GM12878 (cell line): ENCODE measurements around the gene CCL25. TPM values are rescaled to one million over a fixed set of nuclear protein-coding genes. Genes with fewer than 3 reads are reported as not detected.

Source experiments
- ATAC-seq: fragments of 200-7000 bp; cut with Tn5 transposase; 3 replicates; pipeline ENCODE4 v1.9.1; 2020; ENCODE audit warnings: mild to moderate bottlenecking, moderate library complexity
- BruUV-seq: library from RNA; stranded (reverse); fragments of 400-500 nt; replicated peaks from 2 replicates; lab custom pipeline; 2021; lab: Mats Ljungman, UMichigan
- CTCF ChIA-PET: fragments of 300-600 bp; sonication (Branson Sonifier 250); formaldehyde crosslinking; extraction: SDS; loops from one replicate; lab custom pipeline; 2021; ENCODE audit warnings: inconsistent platforms; lab: Yijun Ruan, JAX
- POLR2A ChIA-PET: fragments of 350-600 bp; formaldehyde crosslinking; extraction: SDS; loops from one replicate; lab custom pipeline; 2021; ENCODE audit warnings: inconsistent platforms; lab: Charles Lee
- RAD21 ChIA-PET: fragments of 300-600 bp; sonication (Branson Sonifier 250); formaldehyde crosslinking; loops from one replicate; lab custom pipeline; 2023; ENCODE audit warnings: antibody characterized with exemption; ENCODE audit not compliant: unreplicated experiment; lab: Charles Lee
- SMC1A ChIA-PET: fragments of 300-600 bp; sonication (Branson Sonifier 250); formaldehyde crosslinking; loops from one replicate; lab custom pipeline; 2023; ENCODE audit not compliant: unreplicated experiment, uncharacterized antibody; lab: Charles Lee
- DNase-seq: peaks from one replicate; pipeline ENCODE4 v3.0.0-alpha.2; 2011; ENCODE audit warnings: low read depth, low spot score
- FAIRE-seq: peaks from 3 replicates; lab custom pipeline; 2011; peaks lifted over from hg19 to GRCh38; lab: Jason Lieb, UNC
- H2AFZ ChIP-seq: 2 replicates; pipeline ENCODE4 v1.6.0; 2011; ENCODE audit warnings: low read depth, low read length, control low read depth; ENCODE audit not compliant: control insufficient read depth
- H3K27ac ChIP-seq: 2 replicates; pipeline ENCODE4 v1.5.1; 2011; ENCODE audit warnings: control low read depth; ENCODE audit not compliant: control insufficient read depth, insufficient read depth
- H3K27me3 ChIP-seq, 2 experiments: replicated peaks in 1 of 2; 2 replicates each; pipeline versions ENCODE4 v1.6.0 to v1.6.1; 2011; ENCODE audit warnings: low read length in 1 of 2; ENCODE audit not compliant: control insufficient read depth in 2 of 2, insufficient read depth in 2 of 2
- H3K36me3 ChIP-seq, 2 experiments: 2 replicates each; pipeline ENCODE4 v1.5.1; 2011; ENCODE audit warnings: low read length in 1 of 2; ENCODE audit not compliant: control insufficient read depth in 2 of 2, insufficient read depth in 2 of 2
- H3K4me1 ChIP-seq: 2 replicates; pipeline ENCODE4 v1.6.1; 2011; ENCODE audit warnings: mild to moderate bottlenecking, low read length, moderate library complexity, mixed read lengths; ENCODE audit not compliant: control insufficient read depth, insufficient read depth
- H3K4me2 ChIP-seq: 2 replicates; pipeline ENCODE4 v1.6.0; 2011; ENCODE audit warnings: control low read depth; ENCODE audit not compliant: control insufficient read depth, insufficient read depth
- H3K4me3 ChIP-seq: fragments of 200-600 bp; sonication (generic); 2 replicates; pipeline ENCODE4 v1.5.1; 2016
- H3K79me2 ChIP-seq: 2 replicates; pipeline ENCODE4 v1.6.0; 2011; ENCODE audit warnings: low read length; ENCODE audit not compliant: control insufficient read depth, insufficient read depth
- H3K9ac ChIP-seq: 2 replicates; pipeline ENCODE4 v1.8.0; 2011; ENCODE audit warnings: low read length, control low read depth, mixed read lengths; ENCODE audit not compliant: control insufficient read depth, insufficient read depth
- H3K9me3 ChIP-seq: replicated peaks from 3 replicates; pipeline ENCODE4 v1.5.1; 2011; ENCODE audit warnings: mild to moderate bottlenecking, low read length; ENCODE audit not compliant: control insufficient read depth, insufficient read depth
- H4K20me1 ChIP-seq: 2 replicates; pipeline ENCODE4 v1.6.0; 2011; ENCODE audit not compliant: control insufficient read depth, insufficient read depth
- ESRRA ChIP-seq: IDR thresholded peaks from 2 replicates; pipeline ENCODE4 v1.6.1; 2012; ENCODE audit warnings: mild to moderate bottlenecking, low read length, improper control_type of control experiment
- WGBS: methylation state at CpG from one replicate; pipeline ENCODE4 v1.1.6; 2016; ENCODE audit warnings: low lambda C conversion rate; ENCODE audit not compliant: insufficient replicate concordance, insufficient coverage; ENCODE audit errors: missing lambda C conversion rate; 5-methylcytosine and 5-hydroxymethylcytosine counted together
- in situ Hi-C: fragments of 300-500 bp; cut with MboI; formaldehyde crosslinking; loops from 9 replicates; pipeline ENCODE4 v1.14.3; 2018; ENCODE audit warnings: mixed read lengths
- intact Hi-C: fragments of 100-400 bp; cut with micrococcal nuclease; formaldehyde crosslinking; loops from one replicate; pipeline ENCODE4 v1.14.2; 2022; ENCODE audit not compliant: unreplicated experiment
- polyA plus RNA-seq, 11 experiments: library from polyadenylated mRNA; depleted of rRNA in 4 of 11; unstranded in 6 of 11; stranded (reverse) in 5 of 11; fragments of >200 nt; fragmentation: Nextera tagmentation in 4 of 11; fragmentation: Illumina TruSeq in 1 of 11; extraction: Ambion mirVana in 4 of 11; extraction: Trizol in 1 of 11; gene quantifications; 1 replicate in 1 of 11; 2 replicates in 10 of 11; pipeline versions ENCODE4 v1.2.1 to v1.2.3, GENCODE V29; 2011 to 2016; ENCODE audit warnings: inconsistent platforms in 2 of 11, missing spikeins in 2 of 11, low read depth in 1 of 11
- total RNA-seq, 4 experiments: library from RNA; depleted of rRNA in 3 of 4; stranded (reverse); fragments of >200 nt in 3 of 4; fragmentation: Illumina TruSeq in 1 of 4; extraction: Trizol in 1 of 4; gene quantifications; 2 replicates each; pipeline versions ENCODE4 v1.2.1 to v1.2.3, GENCODE V29; 2013 to 2021
- TF ChIP-seq, protein P1 (sequence below): fragments of 450-650 bp; IDR thresholded peaks from 2 replicates; pipeline ENCODE4 v1.6.1; 2016; ENCODE audit warnings: mild to moderate bottlenecking, moderate library complexity, borderline replicate concordance

The CCL25 gene
- total and polyA plus RNA-seq, 10 of the 15 experiments (the other 5 are each of a cell fraction or from before 2014, with no cell fraction given): 0.53 to 12.0 (median 8.3) TPM

DNA sequence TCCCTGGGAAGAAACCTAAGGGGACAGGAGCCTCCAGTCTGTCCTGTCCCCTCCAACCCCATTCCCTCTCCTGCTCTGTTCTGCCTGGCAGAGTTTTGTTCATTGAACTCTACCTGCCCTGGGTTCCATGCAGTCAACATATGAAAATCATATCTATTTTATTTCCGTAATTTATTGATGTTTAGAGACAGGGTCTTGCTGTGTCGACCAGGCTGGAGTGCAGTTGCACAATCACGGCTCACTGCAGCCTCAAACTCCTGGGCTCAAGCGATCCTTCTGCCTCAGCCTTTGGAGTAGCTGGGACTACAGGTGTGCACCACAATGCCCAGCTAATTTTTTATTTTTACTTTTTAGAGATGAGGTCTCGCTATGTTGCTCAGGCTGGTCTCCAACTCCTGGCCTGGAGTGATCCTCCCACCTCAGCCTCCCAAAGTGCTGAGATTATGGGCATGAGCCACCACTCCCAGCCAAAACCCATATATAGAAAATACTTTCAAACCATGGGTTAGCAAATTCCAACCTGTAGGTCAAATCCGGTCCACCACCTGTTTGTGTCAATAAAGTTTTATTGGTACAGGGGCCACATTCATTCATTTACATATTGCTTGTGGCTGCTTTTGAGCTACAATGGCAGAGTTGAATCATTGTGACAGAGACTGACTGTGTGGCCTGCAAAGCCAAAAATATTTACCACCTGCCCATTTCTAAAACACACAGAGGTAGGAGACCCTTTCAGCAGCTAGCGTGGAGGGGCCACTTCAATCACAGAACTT is 57.5 kb downstream of the CCL25 start:
- Histone ChIP-seq H3K4me2 (no peak overlapping the region), H3K9ac (no peak overlapping the region), H3K9me3 (no peaks in the 10 kb centered on the region), H3K4me3 (no peak overlapping the region), H2AFZ (no peak overlapping the region), H4K20me1 (no peaks in the 10 kb centered on the region), H3K36me3 (no peaks in the 10 kb centered on the region), H3K27me3 (no peaks in the 10 kb centered on the region), H3K27ac (no peak overlapping the region), H3K79me2 (no peaks in the 10 kb centered on the region), H3K4me1 (no peaks in the 10 kb centered on the region)
- ATAC-seq (no peak), DNase-seq (no peak), FAIRE-seq (no peak)
- WGBS: 34% methylated on average over 7 of the region's 7 CpGs
- TF ChIP-seq, protein P1, sequence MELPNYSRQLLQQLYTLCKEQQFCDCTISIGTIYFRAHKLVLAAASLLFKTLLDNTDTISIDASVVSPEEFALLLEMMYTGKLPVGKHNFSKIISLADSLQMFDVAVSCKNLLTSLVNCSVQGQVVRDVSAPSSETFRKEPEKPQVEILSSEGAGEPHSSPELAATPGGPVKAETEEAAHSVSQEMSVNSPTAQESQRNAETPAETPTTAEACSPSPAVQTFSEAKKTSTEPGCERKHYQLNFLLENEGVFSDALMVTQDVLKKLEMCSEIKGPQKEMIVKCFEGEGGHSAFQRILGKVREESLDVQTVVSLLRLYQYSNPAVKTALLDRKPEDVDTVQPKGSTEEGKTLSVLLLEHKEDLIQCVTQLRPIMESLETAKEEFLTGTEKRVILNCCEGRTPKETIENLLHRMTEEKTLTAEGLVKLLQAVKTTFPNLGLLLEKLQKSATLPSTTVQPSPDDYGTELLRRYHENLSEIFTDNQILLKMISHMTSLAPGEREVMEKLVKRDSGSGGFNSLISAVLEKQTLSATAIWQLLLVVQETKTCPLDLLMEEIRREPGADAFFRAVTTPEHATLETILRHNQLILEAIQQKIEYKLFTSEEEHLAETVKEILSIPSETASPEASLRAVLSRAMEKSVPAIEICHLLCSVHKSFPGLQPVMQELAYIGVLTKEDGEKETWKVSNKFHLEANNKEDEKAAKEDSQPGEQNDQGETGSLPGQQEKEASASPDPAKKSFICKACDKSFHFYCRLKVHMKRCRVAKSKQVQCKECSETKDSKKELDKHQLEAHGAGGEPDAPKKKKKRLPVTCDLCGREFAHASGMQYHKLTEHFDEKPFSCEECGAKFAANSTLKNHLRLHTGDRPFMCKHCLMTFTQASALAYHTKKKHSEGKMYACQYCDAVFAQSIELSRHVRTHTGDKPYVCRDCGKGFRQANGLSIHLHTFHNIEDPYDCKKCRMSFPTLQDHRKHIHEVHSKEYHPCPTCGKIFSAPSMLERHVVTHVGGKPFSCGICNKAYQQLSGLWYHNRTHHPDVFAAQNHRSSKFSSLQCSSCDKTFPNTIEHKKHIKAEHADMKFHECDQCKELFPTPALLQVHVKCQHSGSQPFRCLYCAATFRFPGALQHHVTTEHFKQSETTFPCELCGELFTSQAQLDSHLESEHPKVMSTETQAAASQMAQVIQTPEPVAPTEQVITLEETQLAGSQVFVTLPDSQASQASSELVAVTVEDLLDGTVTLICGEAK: peak; percentile 76
- TF ChIP-seq ESRRA: no peak
- in situ Hi-C loops (no loop called here), intact Hi-C loops (no loop called here)
- ChIA-PET RAD21 (no interaction called here), SMC1A (no interaction called here), POLR2A (interaction anchor here (0.7 kb wide), 1 partner anchor 25 kb away, joined by 3 read pairs; no protein-coding TSS in a partner anchor), CTCF (no interaction called here)
- BruUV-seq: no TSS peak
